Immature natural killer cell (primary cell): Measurements from ENCODE around the gene OMD. TPM values are rescaled to one million over a fixed set of nuclear protein-coding genes. Genes with fewer than 3 reads are reported as not detected.

Experiments used
- DNase-seq, 3 donors: peaks; one replicate each; pipeline ENCODE4 v3.0.0; 2022; ENCODE audit warnings: mixed read lengths in 1 of 3
- H3K27ac Mint-ChIP-seq, 6 donors: one replicate each; pipeline ENCODE4 v1.8.0; 2020; ENCODE audit warnings: mixed read lengths in 6 of 6, mild to moderate bottlenecking in 5 of 6, inconsistent platforms in 4 of 6, moderate library complexity in 3 of 6
- H3K27me3 Mint-ChIP-seq, 3 donors: one replicate each; pipeline ENCODE4 v1.8.0; 2020 to 2021; ENCODE audit warnings: low read depth in 3 of 3, mild to moderate bottlenecking in 3 of 3, mixed read lengths in 3 of 3, moderate library complexity in 3 of 3, inconsistent platforms in 1 of 3
- H3K36me3 Mint-ChIP-seq, 3 donors: one replicate each; pipeline ENCODE4 v1.8.0; 2020; ENCODE audit warnings: mixed read lengths in 3 of 3, inconsistent platforms in 2 of 3, mild to moderate bottlenecking in 2 of 3
- H3K4me1 Mint-ChIP-seq, 2 donors: one replicate each; pipeline ENCODE4 v1.8.0; 2020; ENCODE audit warnings: inconsistent platforms in 2 of 2, mild to moderate bottlenecking in 2 of 2, mixed read lengths in 2 of 2, moderate library complexity in 1 of 2
- H3K4me3 Mint-ChIP-seq, 5 donors: one replicate each; pipeline ENCODE4 v1.8.0; 2020; ENCODE audit warnings: mild to moderate bottlenecking in 5 of 5, mixed read lengths in 5 of 5, inconsistent platforms in 3 of 5, moderate library complexity in 3 of 5
- H3K9me3 Mint-ChIP-seq, 6 donors: one replicate each; pipeline ENCODE4 v1.8.0; 2020; ENCODE audit warnings: mild to moderate bottlenecking in 6 of 6, mixed read lengths in 6 of 6, inconsistent platforms in 4 of 6, moderate library complexity in 3 of 6
- polyA plus RNA-seq, 3 donors: library from polyadenylated mRNA; unstranded; fragments of 300-500 nt; fragmentation: Illumina TruSeq; gene quantifications; one replicate each; pipeline ENCODE4 v1.2.3, GENCODE V29; 2021

OMD gene
- polyA plus RNA-seq, 3 donors from 2014 or later, result 0.09 TPM; not detected in 2

- peaks cover 19 to 20% of the 10 kb centered on the region in 2 donors for H3K4me1 Mint-ChIP-seq
- H3K9me3 Mint-ChIP-seq, result no peaks in the 10 kb centered on the region
- no peak within 1 kb of the TSS for H3K27ac Mint-ChIP-seq
- no peak within 1 kb of the TSS for H3K4me3 Mint-ChIP-seq
- no peaks in the 10 kb centered on the region for H3K36me3 Mint-ChIP-seq
- DNase-seq, result no peak
- H3K27me3 Mint-ChIP-seq, result no peaks in the 10 kb centered on the region
Observed at GRCh38 chr9:92404042-92404836, 20.0 kb downstream of the OMD start, which contains the start of gene OGN. OGN (minus strand) TSS chr9:92404578; CDS start chr9:92403407, 1,171 bp downstream.

- no peak overlapping the region for H3K27ac Mint-ChIP-seq
- no peak overlapping the region for H3K4me3 Mint-ChIP-seq
- peaks cover 19 to 20% of the 10 kb centered on the region in 2 donors for H3K4me1 Mint-ChIP-seq
- no peaks in the 10 kb centered on the region for H3K9me3 Mint-ChIP-seq
- no peak for DNase-seq
- H3K27me3 Mint-ChIP-seq, result no peaks in the 10 kb centered on the region
- no peaks in the 10 kb centered on the region for H3K36me3 Mint-ChIP-seq
Observed at GRCh38 chr9:92402826-92403745, 21.2 kb downstream of the OMD start.

GRCh38 chr9:92402360-92402759, 21.9 kb downstream of the OMD start:
- DNase-seq, result no peak
- no peak overlapping the region for H3K27ac Mint-ChIP-seq
- H3K4me1 Mint-ChIP-seq, result peaks cover 18% of the 10 kb centered on the region in 2 donors

GRCh38 chr9:92397853-92398252, 26.4 kb downstream of the OMD start:
- H3K9me3 Mint-ChIP-seq, result no peaks in the 10 kb centered on the region
- no peaks in the 10 kb centered on the region for H3K27me3 Mint-ChIP-seq
- no peaks in the 10 kb centered on the region for H3K36me3 Mint-ChIP-seq
- H3K4me1 Mint-ChIP-seq, result no peaks in the 10 kb centered on the region
- DNase-seq, result no peak
- no peak overlapping the region for H3K27ac Mint-ChIP-seq
- no peak overlapping the region for H3K4me3 Mint-ChIP-seq

More at GRCh38 chr9:92402360-92402759, 21.9 kb downstream of the OMD start:
- Mint-ChIP-seq H3K9me3 (no peaks in the 10 kb centered on the region), H3K4me3 (no peak overlapping the region), H3K27me3 (no peaks in the 10 kb centered on the region), H3K36me3 (no peaks in the 10 kb centered on the region)

GRCh38 chr9:92395617-92396016, 28.7 kb downstream of the OMD start:
- DNase-seq, result no peak
- H3K9me3 Mint-ChIP-seq, result no peaks in the 10 kb centered on the region
- no peaks in the 10 kb centered on the region for H3K36me3 Mint-ChIP-seq
- no peak overlapping the region for H3K27ac Mint-ChIP-seq
- no peaks in the 10 kb centered on the region for H3K27me3 Mint-ChIP-seq
- no peaks in the 10 kb centered on the region for H3K4me1 Mint-ChIP-seq
- H3K4me3 Mint-ChIP-seq, result no peak overlapping the region

- no peak for DNase-seq
- H3K36me3 Mint-ChIP-seq, result no peaks in the 10 kb centered on the region
- no peak overlapping the region for H3K27ac Mint-ChIP-seq
- no peaks in the 10 kb centered on the region for H3K9me3 Mint-ChIP-seq
- no peak overlapping the region for H3K4me3 Mint-ChIP-seq
- H3K27me3 Mint-ChIP-seq, result no peaks in the 10 kb centered on the region
- H3K4me1 Mint-ChIP-seq, result no peaks in the 10 kb centered on the region
Observed at GRCh38 chr9:92393686-92394085, 30.6 kb downstream of the OMD start.

- no peaks in the 10 kb centered on the region for H3K36me3 Mint-ChIP-seq
- DNase-seq, result no peak
- H3K4me1 Mint-ChIP-seq, result no peaks in the 10 kb centered on the region
- H3K4me3 Mint-ChIP-seq, result no peak overlapping the region
- H3K9me3 Mint-ChIP-seq, result no peaks in the 10 kb centered on the region
- no peak overlapping the region for H3K27ac Mint-ChIP-seq
- H3K27me3 Mint-ChIP-seq, result no peaks in the 10 kb centered on the region
Observed at GRCh38 chr9:92392690-92393089, 31.6 kb downstream of the OMD start.

GRCh38 chr9:92385953-92386352, 38.3 kb downstream of the OMD start:
- H3K4me3 Mint-ChIP-seq, result no peak overlapping the region
- peaks cover 10 to 12% of the 10 kb centered on the region in 2 donors for H3K4me1 Mint-ChIP-seq
- H3K36me3 Mint-ChIP-seq, result peaks cover 0 to 3% (median 0%) of the 10 kb centered on the region in 3 donors
- H3K9me3 Mint-ChIP-seq, result no peaks in the 10 kb centered on the region
- no peak for DNase-seq
- no peaks in the 10 kb centered on the region for H3K27me3 Mint-ChIP-seq
- no peak overlapping the region for H3K27ac Mint-ChIP-seq

- Mint-ChIP-seq H3K36me3 (peaks cover 0 to 3% (median 0%) of the 10 kb centered on the region in 3 donors), H3K27ac (no peak overlapping the region), H3K4me3 (no peak overlapping the region), H3K9me3 (no peaks in the 10 kb centered on the region), H3K27me3 (no peaks in the 10 kb centered on the region), H3K4me1 (peaks cover 10 to 12% of the 10 kb centered on the region in 2 donors)
- no peak for DNase-seq
Observed at GRCh38 chr9:92385477-92385876, 38.8 kb downstream of the OMD start.

GRCh38 chr9:92385001-92385400, 39.3 kb downstream of the OMD start:
- no peaks in the 10 kb centered on the region for H3K27me3 Mint-ChIP-seq
- H3K4me3 Mint-ChIP-seq, result no peak overlapping the region
- H3K9me3 Mint-ChIP-seq, result no peaks in the 10 kb centered on the region
- DNase-seq, result no peak
- H3K36me3 Mint-ChIP-seq, result peaks cover 0 to 3% (median 0%) of the 10 kb centered on the region in 3 donors
- H3K27ac Mint-ChIP-seq, result no peak overlapping the region
- H3K4me1 Mint-ChIP-seq, result peaks cover 10 to 12% of the 10 kb centered on the region in 2 donors

- Mint-ChIP-seq H3K9me3 (no peaks in the 10 kb centered on the region), H3K36me3 (peaks cover 0 to 3% (median 0%) of the 10 kb centered on the region in 3 donors), H3K4me3 (no peak overlapping the region), H3K27me3 (no peaks in the 10 kb centered on the region), H3K4me1 (peaks cover 11 to 18% of the 10 kb centered on the region in 2 donors), H3K27ac (no peak overlapping the region)
- no peak for DNase-seq
Observed at GRCh38 chr9:92384375-92384774, 39.9 kb downstream of the OMD start.

GRCh38 chr9:92381775-92382174, 42.5 kb downstream of the OMD start:
- Mint-ChIP-seq H3K4me1 (peaks cover 32 to 39% of the 10 kb centered on the region in 2 donors), H3K4me3 (peak overlapping the region in 2 of 5 donors; percentile 6 to 28), H3K36me3 (peaks cover 0 to 3% (median 0%) of the 10 kb centered on the region in 3 donors), H3K27me3 (peaks cover 0 to 1% (median 0%) of the 10 kb centered on the region in 3 donors), H3K9me3 (peaks cover 0 to 2% (median 0%) of the 10 kb centered on the region in 6 donors), H3K27ac (peak overlapping the region in 1 of 6 donors; percentile 29)
- DNase-seq, result no peak

- H3K4me3 Mint-ChIP-seq, result no peak overlapping the region
Observed at GRCh38 chr9:92380603-92381002, 43.7 kb downstream of the OMD start.

More at GRCh38 chr9:92380603-92381002, 43.7 kb downstream of the OMD start:
- Mint-ChIP-seq H3K4me1 (peaks cover 36 to 39% of the 10 kb centered on the region in 2 donors), H3K36me3 (peaks cover 6 to 8% (median 6%) of the 10 kb centered on the region in 3 donors), H3K9me3 (peaks cover 0 to 7% (median 3%) of the 10 kb centered on the region in 6 donors), H3K27me3 (peaks cover 0 to 1% (median 0%) of the 10 kb centered on the region in 3 donors), H3K27ac (peak overlapping the region in 1 of 6 donors; percentile 3)
- no peak for DNase-seq
